Brain pericyte (primary cell): Measurements from ENCODE around the gene DNAI1.

Experiments
- DNase-seq: peaks from one replicate; pipeline ENCODE4 v3.0.0-alpha.2; 2012; ENCODE audit warnings: low read depth, low spot score

The DNAI1 gene

GRCh38 chr9:34541540-34541939, 82.9 kb downstream of the DNAI1 start:
- DNase-seq, result no peak

- DNase-seq, result no peak
These were observed 85.4 kb downstream of the DNAI1 start for GRCh38 chr9:34544035-34544434.

DNA sequence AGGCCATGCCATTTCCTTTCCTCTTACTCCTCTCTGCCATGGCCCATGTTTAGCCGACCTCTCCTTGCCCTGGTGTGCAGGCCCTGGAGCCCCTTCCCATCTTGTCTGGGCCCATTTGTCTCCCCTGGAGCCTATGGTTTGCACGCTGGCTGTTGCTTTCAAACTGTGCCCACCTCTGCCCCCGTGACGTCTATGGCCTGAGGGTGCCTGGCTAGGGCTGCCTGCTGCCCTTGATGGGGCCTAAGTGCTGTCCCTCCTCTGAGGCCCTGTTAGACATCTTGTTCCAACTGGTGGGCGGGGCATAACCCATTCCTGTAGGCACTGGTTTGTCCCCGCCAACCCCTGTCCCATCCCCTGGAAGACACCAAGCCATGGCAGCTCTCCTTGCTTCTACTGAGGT, 86.9 kb downstream of the DNAI1 start:
- no peak for DNase-seq

DNA sequence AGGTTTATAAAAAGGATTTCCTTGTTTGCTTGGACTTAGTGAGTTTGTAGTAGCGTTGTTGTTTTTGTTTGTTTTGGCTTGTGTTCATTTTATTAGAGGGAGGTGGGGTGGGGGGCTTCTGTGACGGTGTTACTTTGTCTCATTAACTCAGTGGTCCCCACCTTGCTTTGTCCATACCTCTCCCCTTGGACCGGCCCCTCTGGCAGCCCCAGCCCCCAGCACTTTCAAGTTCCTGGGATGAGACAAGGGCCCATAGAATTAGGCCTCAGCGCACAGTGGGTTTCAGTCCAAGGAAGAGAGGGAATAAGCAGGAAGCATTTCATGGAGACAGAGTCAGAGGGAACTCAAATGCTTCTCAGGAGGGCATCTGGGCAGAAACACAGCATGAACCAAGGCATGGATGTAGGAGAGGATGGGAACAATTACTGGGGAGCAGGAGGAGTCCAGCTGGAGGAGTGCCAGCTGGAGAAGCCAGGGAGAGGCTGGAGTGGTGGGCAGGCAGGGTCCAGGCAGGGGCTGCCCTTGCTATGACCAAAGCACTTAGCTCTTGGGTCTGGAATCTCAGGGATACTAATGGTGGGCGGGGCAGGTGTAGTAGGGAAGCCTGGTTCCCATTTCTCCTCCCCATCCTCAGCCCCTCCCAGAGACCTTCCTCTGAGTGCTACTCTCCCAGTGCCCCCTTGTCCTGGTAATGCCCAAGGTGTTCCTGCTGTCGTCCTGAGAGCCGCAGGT, 87.7 kb downstream of the DNAI1 start:
- DNase-seq, result no peak

DNA sequence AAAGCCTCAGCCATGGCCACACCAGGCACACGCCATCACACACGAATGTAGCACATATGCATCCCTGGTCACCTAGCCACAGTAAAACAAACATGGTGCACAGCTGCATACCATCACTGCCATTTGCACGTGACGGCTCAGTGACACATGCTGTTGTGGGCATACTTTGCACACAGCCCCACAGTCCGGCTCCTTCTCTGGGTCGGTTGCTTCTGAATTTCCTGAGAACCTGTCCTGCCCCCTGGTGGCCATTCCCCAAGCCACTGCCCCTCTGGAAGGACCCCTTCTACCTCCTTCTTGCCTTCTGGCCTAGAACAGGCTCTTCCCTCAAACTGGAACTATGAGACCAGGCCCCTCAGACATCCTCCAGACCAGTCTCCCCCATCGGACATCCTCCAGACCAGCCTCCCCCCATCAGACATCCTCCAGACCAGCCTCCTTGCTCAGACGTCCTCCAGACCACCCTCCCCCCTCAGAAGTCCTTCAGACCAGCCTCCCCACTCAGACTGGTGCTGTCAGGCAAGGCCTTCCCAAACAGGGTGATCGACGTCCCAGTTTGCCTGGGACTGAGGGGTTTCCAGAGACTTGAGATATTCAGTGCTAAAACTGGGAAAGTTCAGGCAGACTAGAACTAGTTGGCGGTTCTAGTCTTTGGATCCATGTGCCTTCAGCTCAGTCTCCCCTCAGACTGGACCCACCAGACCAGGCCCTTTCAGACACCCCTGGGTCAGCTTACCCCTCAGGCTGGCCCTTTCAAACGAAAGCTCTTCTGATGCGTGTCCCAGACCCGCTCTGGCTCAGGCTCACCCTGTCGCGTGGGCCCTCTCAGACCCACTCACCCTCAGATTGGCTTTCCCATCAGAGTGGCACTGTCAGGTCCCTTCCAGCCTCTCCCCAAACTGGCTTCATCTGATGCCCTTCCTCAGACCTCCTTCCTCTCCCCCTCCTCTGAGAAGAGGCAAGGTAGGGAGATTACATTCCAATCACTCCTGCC, 88.5 kb downstream of the DNAI1 start:
- no peak for DNase-seq

DNA sequence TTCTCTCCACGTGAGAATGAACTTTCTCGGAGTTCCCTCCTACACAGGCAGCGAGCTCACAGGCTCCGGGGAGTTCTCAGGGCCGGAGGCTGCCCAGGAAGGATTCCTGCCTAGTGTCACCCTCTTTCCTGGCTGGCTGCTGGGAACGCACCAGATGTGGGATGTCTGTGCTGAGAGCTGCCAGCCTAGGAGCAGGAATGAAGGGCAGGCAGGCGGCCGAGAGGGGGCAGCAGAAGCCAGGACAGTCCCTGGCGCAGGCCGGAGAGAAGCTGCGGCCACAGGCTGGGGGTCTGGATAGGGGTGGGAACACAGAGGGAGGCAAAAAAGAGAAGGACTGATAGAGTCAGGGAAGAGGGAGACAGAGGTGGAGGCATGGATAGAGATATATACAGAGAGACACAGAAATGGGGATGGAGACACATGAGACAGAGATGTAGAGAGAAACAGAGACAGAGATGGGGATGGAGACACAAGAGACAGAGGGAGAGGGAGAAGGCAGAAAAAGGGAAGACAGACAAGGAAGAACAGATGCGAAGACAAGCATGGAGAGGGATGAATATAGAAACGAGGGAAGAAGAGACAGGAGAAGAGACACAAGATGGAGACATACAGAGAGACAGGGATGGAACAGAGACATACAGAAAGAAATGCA, 89.5 kb downstream of the DNAI1 start:
- no peak for DNase-seq

- no peak for DNase-seq
These were observed 90.8 kb downstream of the DNAI1 start for GRCh38 chr9:34549407-34549732.

- DNase-seq, result no peak
These were observed 91.5 kb downstream of the DNAI1 start for GRCh38 chr9:34550016-34550680.

GRCh38 chr9:34550681-34551270, 92.2 kb downstream of the DNAI1 start:
- DNase-seq, result no peak

DNA sequence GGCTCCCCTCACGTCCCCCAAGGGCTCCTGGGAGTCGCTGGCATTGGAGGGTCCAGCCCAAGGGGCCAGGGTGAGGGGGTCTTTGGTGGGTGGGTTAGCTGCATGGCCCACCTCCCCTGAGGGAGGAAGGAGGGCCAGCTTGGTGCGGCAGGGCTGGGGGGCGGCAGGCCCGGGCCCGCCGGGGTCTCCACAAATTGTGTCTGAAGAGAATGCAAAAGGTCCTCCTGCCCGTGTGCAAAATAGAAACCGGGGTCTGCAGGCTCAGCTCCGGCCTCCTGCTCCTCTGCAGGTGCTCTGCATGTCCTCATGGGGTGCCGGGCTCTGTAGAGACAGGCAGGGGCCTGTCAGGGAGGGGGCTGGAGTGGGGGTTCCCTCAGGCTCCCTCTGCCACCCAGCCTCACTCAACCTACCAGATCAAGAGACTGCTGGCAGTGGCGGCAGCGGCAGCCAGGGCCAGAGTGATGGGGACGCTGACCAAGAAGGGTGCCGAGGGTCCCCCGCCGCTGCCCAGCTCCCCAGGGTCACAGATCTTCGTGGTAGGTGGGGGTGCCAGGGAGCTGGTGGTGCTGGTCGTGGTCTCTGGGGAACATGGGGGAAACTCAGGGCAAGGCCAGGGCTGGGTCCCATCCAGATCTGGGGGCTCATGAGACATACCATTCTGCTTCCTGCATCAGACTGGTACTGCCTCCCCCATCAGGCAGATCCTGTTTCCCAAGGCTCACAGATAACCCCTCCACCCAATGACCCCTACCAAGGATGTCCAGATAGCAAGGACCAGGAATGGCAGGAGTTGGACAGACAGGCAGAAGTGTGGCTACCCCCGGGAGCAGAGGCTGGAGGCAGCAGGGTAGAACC, 93.4 kb downstream of the DNAI1 start:
- DNase-seq, result no peak

DNA sequence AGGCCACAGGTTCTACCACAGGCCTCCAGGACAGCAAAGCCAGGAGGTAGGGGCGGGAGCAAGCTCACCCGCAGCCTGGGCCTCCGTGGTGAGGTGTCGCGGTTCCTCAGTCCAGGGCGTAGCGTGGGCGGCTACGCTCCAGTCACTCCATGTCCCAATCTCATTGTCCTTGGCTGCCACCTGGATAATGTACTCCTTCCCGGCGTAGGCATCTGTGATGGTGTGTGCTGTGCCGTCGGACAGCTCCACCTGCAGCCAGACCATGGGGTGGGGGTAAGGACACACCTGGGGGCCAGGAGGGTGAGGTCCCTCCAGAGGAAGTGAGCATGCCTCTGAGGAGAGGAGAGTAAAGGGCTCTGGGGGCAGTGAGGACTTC, 94.0 kb downstream of the DNAI1 start:
- DNase-seq, result no peak

- DNase-seq, result no peak
These were observed 94.4 kb downstream of the DNAI1 start for GRCh38 chr9:34552986-34553385.

- no peak for DNase-seq
These were observed 95.0 kb downstream of the DNAI1 start for GRCh38 chr9:34553511-34554021.

DNA sequence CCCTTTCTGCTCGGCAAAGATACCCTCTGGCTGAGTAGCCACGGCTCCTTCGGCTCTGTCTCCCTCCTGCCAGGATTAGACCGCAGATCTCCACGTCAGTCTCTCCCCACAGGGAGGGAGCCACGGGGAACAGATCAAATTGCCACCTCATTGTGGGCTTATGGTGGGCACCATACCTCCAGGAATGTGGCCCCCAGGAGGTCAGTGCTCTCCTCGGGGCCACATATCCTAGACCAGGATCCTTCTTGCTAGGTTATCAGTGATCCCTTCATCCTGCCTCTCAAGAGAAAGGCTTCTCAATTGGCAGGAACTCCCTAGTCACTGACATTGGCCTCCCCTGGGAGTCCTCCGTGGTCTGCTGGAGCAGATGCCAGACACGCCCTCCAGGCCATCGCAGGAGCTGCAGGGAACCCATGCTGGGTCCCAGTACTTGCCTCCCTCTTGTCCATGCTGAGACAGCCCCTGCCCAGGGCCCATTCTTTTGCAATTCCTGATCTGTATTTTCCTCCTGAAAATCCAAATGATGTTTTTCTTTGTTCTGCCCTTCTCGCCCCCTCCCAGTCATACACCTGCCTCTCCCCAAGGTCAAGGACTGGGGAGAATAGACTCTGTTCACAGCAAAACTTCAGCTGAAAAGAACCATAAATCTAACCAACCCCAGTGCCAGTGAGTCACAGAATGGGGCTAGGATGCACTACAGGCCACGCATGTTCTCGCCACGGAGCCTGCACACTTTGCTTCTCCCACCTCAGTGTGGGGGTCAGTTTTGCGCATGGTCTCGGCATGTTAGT, 95.8 kb downstream of the DNAI1 start:
- no peak for DNase-seq

GRCh38 chr9:34555002-34555348, 96.4 kb downstream of the DNAI1 start:
- DNase-seq, result no peak

GRCh38 chr9:34555500-34555899, 96.9 kb downstream of the DNAI1 start:
- DNase-seq, result no peak

DNA sequence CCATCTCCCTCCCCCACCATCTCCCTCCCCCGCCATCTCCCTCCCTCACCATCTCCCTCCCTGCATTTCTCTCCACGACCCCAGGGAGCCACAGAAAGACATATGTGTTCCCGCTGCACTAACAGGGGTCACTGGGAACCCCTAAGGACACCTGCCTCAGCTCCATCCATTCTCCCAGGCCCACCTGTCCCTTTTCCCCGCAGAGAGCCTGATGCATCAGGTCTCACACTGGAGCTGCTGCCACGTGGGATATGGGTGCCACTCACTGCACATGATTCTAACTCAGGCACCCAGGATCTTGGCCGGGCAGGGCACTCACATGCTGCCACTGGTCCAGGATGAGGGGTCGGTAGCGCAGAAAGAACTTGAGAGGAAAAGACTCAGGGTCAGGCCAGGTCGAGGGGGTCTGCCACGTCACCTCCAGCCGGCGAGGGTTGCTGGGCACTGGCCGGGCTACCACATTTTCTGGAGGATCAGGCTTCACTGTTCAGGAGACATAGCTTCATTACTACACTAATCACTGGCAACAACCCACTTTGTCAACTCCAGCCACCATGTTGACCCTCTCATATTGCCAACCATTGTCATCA, 97.4 kb downstream of the DNAI1 start:
- no peak for DNase-seq

GRCh38 chr9:34556949-34557348, 98.3 kb downstream of the DNAI1 start:
- DNase-seq, result no peak
